MM.1S (cell line): ENCODE measurements around the gene THADA.

Source experiments
- DNase-seq: peaks from one replicate; pipeline ENCODE4 v3.0.0-alpha.2; 2015
- H2AFZ ChIP-seq: fragments of 300-600 bp; sonication (generic); 2 replicates; pipeline ENCODE4 v1.6.0; 2016; ENCODE audit warnings: antibody characterized with exemption, low read length
- H3F3A ChIP-seq: fragments of 300-600 bp; sonication (generic); 2 replicates; pipeline ENCODE4 v1.6.1; 2016; ENCODE audit warnings: mild to moderate bottlenecking, antibody characterized with exemption, low read length, moderate library complexity, mixed read lengths; ENCODE audit not compliant: insufficient read depth
- H3K27ac ChIP-seq: fragments of 300-600 bp; sonication (generic); 2 replicates; pipeline ENCODE4 v1.5.1; 2016; ENCODE audit warnings: mild to moderate bottlenecking, low read length
- H3K27me3 ChIP-seq: fragments of 300-600 bp; sonication (generic); replicated peaks from 2 replicates; pipeline ENCODE4 v1.6.0; 2016; ENCODE audit warnings: low read length; ENCODE audit not compliant: insufficient read depth
- H3K36me3 ChIP-seq: fragments of 300-600 bp; sonication (generic); replicated peaks from 2 replicates; pipeline ENCODE4 v1.6.1; 2016; ENCODE audit warnings: mild to moderate bottlenecking, low read length, mixed read lengths; ENCODE audit not compliant: insufficient read depth
- H3K4me1 ChIP-seq: fragments of 300-600 bp; sonication (generic); 2 replicates; pipeline ENCODE4 v1.6.1; 2016; ENCODE audit warnings: low read length, mixed read lengths
- H3K4me2 ChIP-seq: fragments of 300-600 bp; sonication (generic); 2 replicates; pipeline ENCODE4 v1.6.0; 2016; ENCODE audit warnings: low read depth, low read length
- H3K4me3 ChIP-seq: fragments of 300-600 bp; sonication (generic); 2 replicates; pipeline ENCODE4 v1.5.1; 2016; ENCODE audit warnings: low read length, mixed read lengths
- H3K79me2 ChIP-seq: fragments of 300-600 bp; sonication (generic); 2 replicates; pipeline ENCODE4 v1.6.1; 2016; ENCODE audit warnings: mixed run types, low read length, mixed read lengths
- H3K9ac ChIP-seq: fragments of 300-600 bp; sonication (generic); 2 replicates; pipeline ENCODE4 v1.6.1; 2016; ENCODE audit warnings: low read length, mixed read lengths
- H3K9me2 ChIP-seq: fragments of 300-600 bp; sonication (generic); replicated peaks from 2 replicates; pipeline ENCODE4 v1.6.1; 2016; ENCODE audit warnings: mild to moderate bottlenecking, low read length, mixed read lengths; ENCODE audit not compliant: insufficient read depth
- H3K9me3 ChIP-seq: fragments of 300-600 bp; sonication (generic); replicated peaks from 2 replicates; pipeline ENCODE4 v1.6.1; 2016; ENCODE audit warnings: mild to moderate bottlenecking, low read length, mixed read lengths; ENCODE audit not compliant: insufficient read depth
- H4K20me1 ChIP-seq: fragments of 300-600 bp; sonication (generic); 2 replicates; pipeline ENCODE4 v1.6.1; 2016; ENCODE audit warnings: mild to moderate bottlenecking, low read length, moderate library complexity, mixed read lengths; ENCODE audit not compliant: insufficient read depth
- CTCF ChIP-seq: fragments of 300-600 bp; sonication (generic); IDR thresholded peaks from 2 replicates; pipeline ENCODE4 v1.5.1; 2016; ENCODE audit warnings: antibody characterized with exemption, low read length, mixed read lengths
- EZH2 ChIP-seq: fragments of 300-600 bp; sonication (generic); optimal IDR thresholded peaks from 2 replicates; pipeline ENCODE3; 2017; ENCODE audit warnings: low read depth, mild to moderate bottlenecking, antibody characterized with exemption, low read length, mixed read lengths
- EZH2phosphoT487 ChIP-seq: fragments of 300-600 bp; sonication (generic); IDR thresholded peaks from 2 replicates; pipeline ENCODE4 v1.6.1; 2018; ENCODE audit warnings: antibody characterized with exemption, low read length

THADA gene

GRCh38 chr2:43289331-43289730, 306.5 kb downstream of the THADA start:
- TF ChIP-seq CTCF: no peak
- no peak for TF ChIP-seq EZH2
- no peak for TF ChIP-seq EZH2phosphoT487
- no peak overlapping the region for H2AFZ ChIP-seq
- no peak for DNase-seq
- H3F3A ChIP-seq: no peaks in the 10 kb centered on the region
- peaks cover 6% of the 10 kb centered on the region for H3K36me3 ChIP-seq
- peaks cover 13% of the 10 kb centered on the region for H3K4me1 ChIP-seq
- no peak overlapping the region for H3K9ac ChIP-seq
- H3K27ac ChIP-seq: no peak overlapping the region
- no peak overlapping the region for H3K4me3 ChIP-seq
- H3K79me2 ChIP-seq: no peaks in the 10 kb centered on the region
- H4K20me1 ChIP-seq: no peaks in the 10 kb centered on the region
- no peak overlapping the region for H3K4me2 ChIP-seq
- H3K9me2 ChIP-seq: no peaks in the 10 kb centered on the region
- H3K9me3 ChIP-seq: no peaks in the 10 kb centered on the region
- H3K27me3 ChIP-seq: no peaks in the 10 kb centered on the region

DNA sequence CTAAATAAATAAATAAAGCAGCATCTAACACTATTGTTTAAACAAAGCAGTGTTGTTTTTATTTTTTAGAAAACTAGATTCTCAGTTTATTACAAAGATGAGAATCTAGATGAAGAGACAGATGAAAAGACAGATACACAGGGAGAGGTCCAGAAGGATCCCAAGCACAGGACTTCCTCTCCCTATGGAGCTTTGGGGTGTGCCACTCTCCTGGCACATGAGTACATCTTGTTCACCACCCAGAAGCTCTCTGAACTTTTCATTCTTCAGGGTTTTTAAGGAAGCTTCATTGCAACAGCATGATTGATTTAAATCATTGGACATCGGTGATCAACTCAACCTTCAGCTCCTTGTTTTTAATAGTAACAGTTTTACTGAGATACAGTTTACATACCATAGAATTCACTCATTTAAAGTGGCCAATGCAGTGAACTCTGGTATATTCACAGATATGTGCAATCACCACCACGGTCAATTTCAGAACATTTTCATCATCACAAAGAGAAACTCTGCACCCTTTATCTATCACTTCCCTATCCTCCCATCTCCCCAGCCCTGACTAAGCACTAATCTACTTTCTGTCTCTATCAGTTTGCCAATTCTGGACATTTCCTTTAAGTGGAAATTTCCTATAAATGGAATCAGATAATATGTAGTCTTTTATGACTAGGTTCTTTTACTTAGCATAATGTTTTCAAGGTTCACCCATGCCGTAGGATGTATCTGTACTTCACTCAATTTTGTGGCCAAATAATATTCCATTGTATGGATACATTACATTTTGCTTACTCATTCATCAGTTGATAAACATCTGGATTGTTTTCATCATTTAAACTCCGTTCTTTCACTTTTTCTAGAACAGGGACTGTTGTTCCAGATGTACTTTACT, 307.2 kb downstream of the THADA start:
- no peaks in the 10 kb centered on the region for H3K9me2 ChIP-seq
- H3K27ac ChIP-seq: no peak overlapping the region
- H3K9me3 ChIP-seq: no peaks in the 10 kb centered on the region
- no peaks in the 10 kb centered on the region for H3K27me3 ChIP-seq
- no peak overlapping the region for H2AFZ ChIP-seq
- no peaks in the 10 kb centered on the region for H3F3A ChIP-seq
- H3K36me3 ChIP-seq: peaks cover 6% of the 10 kb centered on the region
- peaks cover 6% of the 10 kb centered on the region for H3K4me1 ChIP-seq
- no peak overlapping the region for H3K9ac ChIP-seq
- no peaks in the 10 kb centered on the region for H4K20me1 ChIP-seq
- H3K4me3 ChIP-seq: no peak overlapping the region
- no peak for DNase-seq
- no peaks in the 10 kb centered on the region for H3K79me2 ChIP-seq
- H3K4me2 ChIP-seq: no peak overlapping the region
- no peak for TF ChIP-seq EZH2
- TF ChIP-seq CTCF: no peak
- no peak for TF ChIP-seq EZH2phosphoT487

- Histone ChIP-seq H3K9me2 (no peaks in the 10 kb centered on the region), H3K4me2 (no peak overlapping the region), H3K4me1 (no peaks in the 10 kb centered on the region), H4K20me1 (no peaks in the 10 kb centered on the region), H3K27ac (no peak overlapping the region), H3F3A (no peaks in the 10 kb centered on the region), H3K79me2 (no peaks in the 10 kb centered on the region), H3K9me3 (no peaks in the 10 kb centered on the region), H2AFZ (no peak overlapping the region), H3K4me3 (no peak overlapping the region), H3K27me3 (no peaks in the 10 kb centered on the region), H3K36me3 (peaks cover 6% of the 10 kb centered on the region), H3K9ac (no peak overlapping the region)
- no peak for DNase-seq
- TF ChIP-seq CTCF (no peak), EZH2 (no peak), EZH2phosphoT487 (no peak)
Measured at GRCh38 chr2:43285987-43286386, 309.9 kb downstream of the THADA start.
